Lung (tissue), 12 donors: ENCODE data around the gene RNF225. TPM values are rescaled to one million over a fixed set of nuclear protein-coding genes. Genes with fewer than 3 reads are reported as not detected.
"Not testable (repeated sequence)": the region's sequence is repeated elsewhere in the genome, so short reads cannot be mapped to it uniquely, and the experiment has no call there.

ENCODE experiments used
- ATAC-seq: fragments of 200-7000 bp; cut with Tn5 transposase; one replicate; pipeline ENCODE4 v1.9.1; 2020; ENCODE audit warnings: moderate number of reproducible peaks; ENCODE audit not compliant: insufficient read depth, low FRiP score
- DNase-seq, 3 donors: peaks; one replicate each; pipeline ENCODE4 v3.0.0-alpha.2; 2013 to 2017
- H3K27ac ChIP-seq, 2 donors: one replicate each; pipeline ENCODE4 v1.5.1; 2013; ENCODE audit warnings: mild to moderate bottlenecking in 2 of 2, moderate library complexity in 2 of 2, control low read depth in 1 of 2, inconsistent platforms in 1 of 2, low read depth in 1 of 2, low read length in 1 of 2
- H3K27me3 ChIP-seq, 3 donors: one replicate each; pipeline ENCODE4 v1.5.1; 2013; ENCODE audit warnings: low read length in 2 of 3; ENCODE audit not compliant: control insufficient read depth in 3 of 3, insufficient read depth in 3 of 3
- H3K36me3 ChIP-seq, 4 donors: one replicate each; pipeline ENCODE4 v1.5.1; 2013; ENCODE audit warnings: low read length in 4 of 4, mild to moderate bottlenecking in 1 of 4, moderate library complexity in 1 of 4; ENCODE audit not compliant: control insufficient read depth in 4 of 4, insufficient read depth in 4 of 4
- H3K4me1 ChIP-seq, 5 donors: one replicate each; pipeline ENCODE4 v1.5.1; 2013; ENCODE audit warnings: low read length in 5 of 5, mild to moderate bottlenecking in 2 of 5, moderate library complexity in 1 of 5; ENCODE audit not compliant: control insufficient read depth in 5 of 5, insufficient read depth in 5 of 5
- H3K4me3 ChIP-seq: one replicate; pipeline ENCODE4 v1.5.1; 2013; ENCODE audit warnings: mild to moderate bottlenecking, control low read depth, moderate library complexity
- H3K9ac ChIP-seq, 2 donors: one replicate each; pipeline ENCODE4 v1.5.1; 2013; ENCODE audit warnings: low read length in 2 of 2, control low read depth in 1 of 2; ENCODE audit not compliant: insufficient read depth in 1 of 2
- H3K9me3 ChIP-seq, 4 donors: one replicate each; pipeline ENCODE4 v1.5.1; 2013; ENCODE audit warnings: low read length in 3 of 4, mild to moderate bottlenecking in 1 of 4, moderate library complexity in 1 of 4; ENCODE audit not compliant: control insufficient read depth in 4 of 4, insufficient read depth in 3 of 4
- WGBS, 2 donors: extraction: QIAGEN DNeasy Blood & Tissue Kit; methylation state at CpG; one replicate each; pipeline ENCODE4 v1.1.7; 2013; 5-methylcytosine and 5-hydroxymethylcytosine counted together
- polyA plus RNA-seq, 2 donors: library from polyadenylated mRNA; stranded (reverse); fragments of 200-250 nt; gene quantifications; one replicate each; pipeline ENCODE4 v1.2.1, GENCODE V29; 2013
- total RNA-seq, 2 donors: library from RNA; depleted of rRNA in 1 of 2; stranded (reverse); fragments of >200 nt in 1 of 2; gene quantifications; one replicate each; pipeline ENCODE4 v1.2.1, GENCODE V29; 2014 to 2021
- TF ChIP-seq, protein P1 (sequence below): IDR thresholded peaks from 2 replicates; pipeline ENCODE4 v1.5.1; 2012; ENCODE audit warnings: mild to moderate bottlenecking; ENCODE audit errors: control extremely low read depth, extremely low read depth
- donor health status: control.
- donor health status: control.
- donor health status: Bipolar disorder and iron deficiency.
- donor health status: healthy.
- donor health status: DM: yes; HTN: yes; CAD: no.

RNF225 gene
- total and polyA plus RNA-seq, 4 donors = 0.14 to 1.5 (median 0.26) TPM; not detected in 1

DNA sequence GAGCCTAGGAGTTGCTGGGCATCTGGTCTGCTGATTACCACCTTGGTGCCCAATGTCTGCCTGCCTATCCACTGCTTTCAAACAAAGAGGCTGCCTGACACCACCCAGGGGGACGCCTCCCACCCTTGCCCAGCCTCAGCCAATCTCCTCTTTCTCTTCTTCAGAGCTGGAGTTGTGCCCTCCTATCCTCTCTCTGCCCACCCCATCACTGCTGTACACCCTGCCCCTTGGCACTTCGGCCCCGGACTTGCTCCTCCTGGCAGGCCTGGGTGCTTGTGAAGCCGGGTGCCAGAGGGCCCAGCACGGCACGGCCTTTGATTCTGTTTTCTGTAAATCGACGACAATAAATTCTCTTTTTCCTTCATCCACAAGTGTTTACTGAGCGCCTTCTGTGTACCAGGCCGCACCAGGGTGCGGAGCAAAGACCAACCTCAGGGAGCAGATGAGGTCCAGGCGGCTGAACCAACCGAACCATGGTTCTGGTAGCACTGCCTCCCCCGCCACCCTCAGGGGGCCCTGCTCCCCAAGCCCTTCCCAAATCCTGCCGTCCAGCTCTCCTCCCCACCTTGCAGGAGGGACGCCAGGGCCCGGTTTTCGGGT, 5.0 kb downstream of the RNF225 start:
- Histone ChIP-seq H3K9ac (peak overlapping the region; percentile 21 to 81), H3K4me3 (peak overlapping the region; percentile 51), H3K4me1 (peaks cover 0 to 19% (median 11%) of the 10 kb centered on the region in 5 donors), H3K27me3 (peaks cover 0 to 15% (median 8%) of the 10 kb centered on the region in 3 donors), H3K27ac (no peak overlapping the region), H3K36me3 (no peaks in the 10 kb centered on the region), H3K9me3 (no peaks in the 10 kb centered on the region)
- ATAC-seq (no peak), DNase-seq (no peak)
- 49 to 60% methylated on average over 18 of the region's 18 CpGs for WGBS, 2 donors
- TF ChIP-seq, protein P1, sequence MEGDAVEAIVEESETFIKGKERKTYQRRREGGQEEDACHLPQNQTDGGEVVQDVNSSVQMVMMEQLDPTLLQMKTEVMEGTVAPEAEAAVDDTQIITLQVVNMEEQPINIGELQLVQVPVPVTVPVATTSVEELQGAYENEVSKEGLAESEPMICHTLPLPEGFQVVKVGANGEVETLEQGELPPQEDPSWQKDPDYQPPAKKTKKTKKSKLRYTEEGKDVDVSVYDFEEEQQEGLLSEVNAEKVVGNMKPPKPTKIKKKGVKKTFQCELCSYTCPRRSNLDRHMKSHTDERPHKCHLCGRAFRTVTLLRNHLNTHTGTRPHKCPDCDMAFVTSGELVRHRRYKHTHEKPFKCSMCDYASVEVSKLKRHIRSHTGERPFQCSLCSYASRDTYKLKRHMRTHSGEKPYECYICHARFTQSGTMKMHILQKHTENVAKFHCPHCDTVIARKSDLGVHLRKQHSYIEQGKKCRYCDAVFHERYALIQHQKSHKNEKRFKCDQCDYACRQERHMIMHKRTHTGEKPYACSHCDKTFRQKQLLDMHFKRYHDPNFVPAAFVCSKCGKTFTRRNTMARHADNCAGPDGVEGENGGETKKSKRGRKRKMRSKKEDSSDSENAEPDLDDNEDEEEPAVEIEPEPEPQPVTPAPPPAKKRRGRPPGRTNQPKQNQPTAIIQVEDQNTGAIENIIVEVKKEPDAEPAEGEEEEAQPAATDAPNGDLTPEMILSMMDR = no peak

DNA sequence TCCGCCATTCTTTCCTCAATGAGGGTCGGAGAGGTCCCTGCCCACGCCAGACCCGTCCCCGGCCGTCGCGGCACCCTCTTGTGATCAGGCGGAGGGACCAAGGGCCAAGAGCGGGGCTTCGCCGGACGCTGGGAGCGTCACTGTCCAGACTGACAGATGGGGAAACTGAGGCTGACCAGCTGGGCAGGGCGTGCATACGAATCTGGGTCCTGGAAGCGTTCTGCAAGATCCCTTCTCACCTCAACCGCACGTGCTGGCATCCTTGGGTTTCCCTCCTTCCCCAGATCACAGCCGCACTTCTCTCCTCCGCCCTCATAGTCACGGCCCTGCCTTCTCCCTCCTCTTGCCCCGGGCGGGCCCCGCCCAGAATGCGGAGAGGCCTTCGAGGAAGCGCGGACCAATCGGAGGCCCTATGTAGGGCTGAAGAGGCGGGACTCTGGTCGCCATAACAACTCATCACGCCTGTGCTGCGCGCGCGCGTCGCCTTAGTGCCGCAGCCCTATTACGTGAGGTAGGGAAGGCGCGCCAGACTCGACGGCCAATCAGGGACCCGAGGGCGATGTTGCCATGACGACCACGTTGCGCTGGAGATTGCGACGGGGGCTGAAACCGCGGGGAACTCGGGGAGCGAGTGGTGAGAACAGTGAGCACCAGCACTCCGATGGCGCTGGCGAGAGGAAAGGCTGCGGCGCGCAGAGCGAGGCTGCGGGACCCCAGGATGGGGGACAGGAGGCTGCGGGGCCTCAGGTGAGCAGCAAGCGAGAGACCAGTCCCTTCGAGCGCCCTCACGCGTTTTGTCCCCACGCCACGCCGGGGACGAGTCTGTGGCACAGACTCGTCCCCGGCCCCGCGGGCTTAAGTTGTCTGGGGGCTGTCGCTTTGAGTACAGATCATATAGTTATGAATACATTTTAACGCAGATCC, 5.7 kb downstream of the RNF225 start:
- Histone ChIP-seq H3K4me3 (peak overlapping the region; percentile 56), H3K27ac (peak overlapping the region in 1 of 2 donors; percentile 90), H3K9me3 (no peaks in the 10 kb centered on the region), H3K9ac (peak overlapping the region; percentile 21 to 81), H3K4me1 (peaks cover 0 to 16% (median 8%) of the 10 kb centered on the region in 5 donors), H3K27me3 (peaks cover 0 to 8% (median 8%) of the 10 kb centered on the region in 3 donors), H3K36me3 (no peaks in the 10 kb centered on the region)
- TF ChIP-seq, protein P1 = no peak
- DNase-seq (peak; percentile 100), ATAC-seq (peak; percentile 98)
- 3% methylated on average over 80 of the region's 80 CpGs for WGBS, 2 donors

DNA sequence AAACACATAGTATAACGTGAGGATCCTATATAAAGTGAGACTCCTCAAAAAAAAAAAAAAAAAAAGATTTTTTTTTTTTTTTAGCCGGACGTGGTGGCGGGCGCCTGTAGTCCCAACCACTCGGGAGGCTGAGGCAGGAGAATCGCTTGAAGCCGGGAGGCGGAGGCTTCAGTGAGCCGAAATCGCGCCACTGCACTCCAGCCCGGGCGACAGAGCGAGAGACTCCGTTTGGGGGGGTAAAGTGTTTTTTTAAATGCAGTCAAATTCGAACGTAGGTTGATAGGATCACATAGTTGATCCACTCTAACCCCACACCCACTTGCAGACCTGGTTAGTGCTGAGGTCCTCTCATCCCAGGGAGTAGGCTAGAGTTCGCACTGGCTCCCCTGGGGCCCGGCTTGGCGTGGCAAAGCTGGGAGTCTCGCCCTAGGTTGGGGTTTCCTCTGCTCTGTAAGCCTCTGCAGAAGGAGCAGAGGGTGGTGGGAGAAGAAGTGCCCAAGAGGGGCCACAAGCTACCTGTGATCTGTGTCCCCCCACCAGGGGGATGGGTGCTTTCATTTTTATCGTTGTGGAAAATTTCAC, 6.5 kb downstream of the RNF225 start:
- Histone ChIP-seq H3K36me3 (no peaks in the 10 kb centered on the region), H3K9me3 (no peaks in the 10 kb centered on the region), H3K27me3 (peaks cover 0 to 7% (median 7%) of the 10 kb centered on the region in 3 donors), H3K27ac (no peak overlapping the region), H3K9ac (peak overlapping the region in 1 of 2 donors; percentile 59), H3K4me3 (no peak overlapping the region), H3K4me1 (peaks cover 0 to 20% (median 8%) of the 10 kb centered on the region in 5 donors)
- TF ChIP-seq, protein P1 = no peak
- 25 to 33% methylated on average over 23 of the region's 23 CpGs for WGBS, 2 donors
- no peak for ATAC-seq
- DNase-seq = no peak

DNA sequence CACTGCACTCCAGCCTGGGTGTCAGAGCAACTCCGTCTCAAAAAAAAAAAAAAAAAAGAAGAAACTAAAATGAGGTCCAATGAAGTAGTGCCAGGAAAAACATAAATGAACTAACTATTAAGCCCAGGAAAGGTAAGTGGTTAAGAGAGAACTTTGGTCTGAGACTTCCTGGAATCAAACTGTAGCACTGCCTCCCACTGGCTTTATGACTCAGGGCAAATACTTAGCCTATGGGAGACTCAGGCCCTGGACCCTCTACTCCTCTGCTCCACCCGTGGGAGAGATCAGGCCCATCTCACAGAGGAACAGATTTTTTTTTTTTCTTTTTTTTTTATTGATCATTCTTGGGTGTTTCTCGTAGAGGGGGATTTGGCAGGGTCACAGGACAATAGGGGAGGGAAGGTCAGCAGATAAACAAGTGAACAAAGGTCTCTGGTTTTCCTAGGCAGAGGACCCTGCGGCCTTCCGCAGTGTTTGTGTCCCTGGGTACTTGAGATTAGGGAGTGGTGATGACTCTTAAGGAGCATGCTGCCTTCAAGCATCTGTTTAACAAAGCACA, 8.5 kb downstream of the RNF225 start:
- not testable (repeated sequence) for H3K9me3 ChIP-seq, H3K36me3 ChIP-seq, H3K27me3 ChIP-seq, DNase-seq, ATAC-seq, H3K4me3 ChIP-seq, H3K27ac ChIP-seq, H3K9ac ChIP-seq
- WGBS, 2 donors = 64 to 76% methylated on average over 4 to 5 of the region's 5 CpGs
- peaks cover 0 to 27% (median 12%) of the 10 kb centered on the region in 5 donors for H3K4me1 ChIP-seq
